ENCODE results near the gene CLIC4.
"Not testable (repeated sequence)": the region's sequence is repeated elsewhere in the genome, so short reads cannot be mapped to it uniquely, and the experiment has no call there.

The CLIC4 gene

DNA sequence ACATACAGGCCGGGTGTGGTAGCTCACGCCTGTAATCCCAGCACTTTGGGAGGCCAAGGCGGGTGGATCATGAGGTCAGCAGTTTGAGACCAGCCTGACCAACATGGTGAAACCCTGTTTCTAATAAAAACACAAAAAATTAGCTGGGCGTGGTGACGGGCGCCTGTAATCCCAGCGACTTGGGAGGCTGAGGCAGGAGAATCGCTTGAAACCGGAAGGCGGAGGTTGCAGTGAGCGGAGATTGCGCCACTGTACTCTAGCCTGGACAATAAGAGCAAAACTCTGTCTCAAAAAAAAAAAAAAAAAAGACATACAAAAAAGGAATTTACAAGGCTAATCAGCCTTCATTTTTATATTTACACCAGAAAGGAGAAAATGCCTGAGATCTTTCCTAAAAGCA is 78.2 kb downstream of the CLIC4 start:
- not testable (repeated sequence) for DNase-seq

- DNase-seq, result no peak
These were observed 79.9 kb downstream of the CLIC4 start for GRCh38 chr1:24825174-24825573.

DNA sequence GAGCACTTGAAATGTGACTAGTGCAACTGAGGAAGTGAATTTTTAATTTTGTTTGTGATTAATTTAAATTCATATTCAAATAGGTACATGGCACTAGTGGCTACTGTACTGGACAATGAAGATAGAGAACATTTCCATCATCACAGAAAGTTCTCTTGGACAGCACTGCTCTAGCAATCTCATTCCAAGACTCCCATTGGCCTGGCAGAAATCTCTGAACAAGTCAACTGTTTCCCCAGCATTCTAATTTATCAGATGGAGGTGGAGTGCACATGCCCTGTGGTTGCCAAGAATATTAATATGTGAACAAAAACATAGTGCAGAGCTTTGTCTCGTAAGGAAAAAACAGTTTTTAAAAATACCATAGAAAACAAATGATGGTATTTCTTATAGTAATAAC is 81.3 kb downstream of the CLIC4 start:
- DNase-seq, result no peak

GRCh38 chr1:24827379-24828135 is 82.3 kb downstream of the CLIC4 start:
- DNase-seq, result no peak

DNA sequence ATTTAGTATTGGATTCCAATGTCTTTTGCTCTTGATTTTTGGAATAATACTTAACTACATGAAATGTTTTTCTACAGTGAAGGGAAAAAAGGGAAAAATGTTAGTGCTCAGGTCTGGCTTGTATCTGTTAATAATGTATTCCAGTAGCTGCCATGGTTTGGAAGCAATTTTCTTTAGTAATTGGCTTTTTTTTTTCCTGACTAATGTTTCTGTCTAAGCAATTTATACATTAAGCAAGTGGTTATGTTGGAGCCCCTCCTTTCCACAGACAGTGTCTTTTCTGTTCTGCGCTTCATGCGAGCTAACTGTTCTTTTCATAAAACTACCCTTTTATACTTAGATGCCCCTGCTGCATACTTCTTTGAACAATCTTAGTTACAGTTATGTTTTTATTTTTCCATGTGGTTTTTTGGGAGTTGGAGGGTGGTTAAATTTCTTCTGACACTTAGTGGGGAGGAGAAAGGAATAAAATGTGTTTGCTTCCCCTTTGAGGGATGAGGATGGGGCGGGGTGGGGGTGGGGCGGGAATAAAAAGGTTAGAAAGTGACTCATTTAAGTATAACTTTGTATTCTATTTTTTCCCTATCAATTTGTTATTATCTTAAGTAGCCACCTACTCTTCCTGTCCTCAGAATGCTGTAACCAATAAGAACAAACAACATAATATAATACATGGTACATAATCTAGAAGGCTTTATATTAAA is 83.1 kb downstream of the CLIC4 start:
- DNase-seq, result no peak

GRCh38 chr1:24828887-24829192 is 83.6 kb downstream of the CLIC4 start:
- peak; percentile 62 for DNase-seq

GRCh38 chr1:24830680-24831272 is 85.5 kb downstream of the CLIC4 start:
- peak; percentile 44 for DNase-seq

GRCh38 chr1:24841593-24841992 is 96.3 kb downstream of the CLIC4 start:
- no peak for DNase-seq

DNA sequence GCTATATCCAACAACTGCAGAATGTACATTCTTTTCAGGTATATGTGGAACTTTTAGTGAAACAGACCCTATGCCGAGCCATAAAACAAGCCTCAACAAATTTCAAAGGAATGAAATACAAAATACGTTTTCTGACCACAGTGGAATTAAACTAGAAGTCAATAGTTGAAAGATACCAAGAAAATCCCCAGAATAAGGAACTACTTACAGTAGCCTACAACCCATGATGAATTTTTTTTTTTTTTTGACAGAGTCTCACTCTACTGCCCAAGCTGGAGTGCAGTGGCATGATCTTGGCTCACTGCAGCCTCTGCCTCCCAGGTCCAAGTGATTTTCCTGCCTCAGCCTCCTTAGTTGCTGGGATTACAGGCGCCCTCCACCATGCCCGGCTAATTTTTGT is 101.4 kb downstream of the CLIC4 start:
- DNase-seq, result no peak

DNA sequence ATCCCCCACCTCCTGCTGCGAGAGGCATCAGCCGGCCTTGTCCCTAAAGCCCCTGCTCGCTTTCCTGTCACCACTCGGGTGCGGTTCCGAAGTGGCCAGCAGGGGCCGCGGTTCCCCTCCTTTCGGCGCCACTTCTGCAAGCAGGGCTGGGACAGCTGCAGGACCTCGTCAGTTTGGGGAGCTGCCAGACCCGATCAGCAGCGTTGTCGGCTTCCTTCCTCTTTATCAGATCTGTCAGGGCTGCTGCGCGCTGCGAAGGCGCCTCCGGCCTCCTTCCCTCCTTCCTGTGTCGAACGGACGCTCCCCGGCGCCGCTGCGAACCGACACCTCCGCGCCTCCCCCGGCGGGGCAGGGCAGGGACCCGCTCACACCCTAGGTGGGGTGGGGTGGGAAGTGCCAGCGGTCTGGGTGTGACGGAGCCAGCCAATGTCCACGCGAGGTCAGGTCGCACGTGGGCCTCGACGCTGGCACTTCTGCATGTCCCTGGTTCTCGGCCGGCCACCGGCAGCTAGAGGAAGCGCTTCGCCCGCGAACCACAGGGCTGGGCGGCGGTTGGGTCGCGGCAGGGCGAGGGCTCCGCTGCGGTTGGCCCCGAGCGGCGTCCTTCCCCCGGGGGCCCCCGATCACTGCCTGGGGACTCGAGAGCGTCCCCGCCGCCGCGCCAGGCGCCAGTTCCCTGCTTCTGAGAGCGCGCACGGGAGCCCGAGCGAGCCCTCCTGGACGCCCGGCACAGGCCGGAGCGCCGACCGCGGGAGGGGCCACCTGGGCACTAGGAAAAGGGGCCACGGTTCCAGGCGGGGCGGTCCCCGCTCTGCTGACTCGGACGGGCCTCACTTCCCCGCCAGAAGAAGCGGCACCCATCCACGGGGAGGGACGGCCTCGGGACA is 103.0 kb downstream of the CLIC4 start:
- DNase-seq, result peak; percentile 66

GRCh38 chr1:24849672-24850295 is 104.5 kb downstream of the CLIC4 start:
- no peak for DNase-seq

DNA sequence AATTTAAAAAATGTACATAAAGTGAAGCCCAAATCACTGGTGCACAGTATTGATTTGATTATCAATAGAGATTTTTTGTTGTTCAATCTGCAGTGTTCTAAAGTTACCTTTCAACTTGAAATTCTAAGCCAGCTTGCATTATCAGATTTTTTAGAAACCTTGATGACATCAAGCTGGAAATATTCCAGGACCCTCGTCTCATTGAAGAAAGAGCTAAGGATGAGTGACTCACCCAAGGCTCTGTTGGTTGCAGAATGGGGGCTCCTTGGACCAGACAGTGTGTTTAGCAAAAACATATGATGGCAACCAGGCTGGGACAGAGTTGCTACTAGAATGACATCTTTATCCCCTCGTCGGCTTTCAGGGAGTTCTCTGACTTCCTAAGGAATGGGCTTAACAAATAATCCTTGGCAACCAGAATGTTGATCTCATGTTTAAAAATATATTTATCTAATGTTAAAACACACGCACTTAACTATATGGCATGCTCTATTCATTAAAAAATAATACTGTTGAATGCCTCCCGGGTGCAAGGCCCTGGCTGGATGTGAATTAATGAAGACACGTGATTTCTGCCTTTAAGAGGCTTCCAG is 105.2 kb downstream of the CLIC4 start:
- no peak for DNase-seq

DNA sequence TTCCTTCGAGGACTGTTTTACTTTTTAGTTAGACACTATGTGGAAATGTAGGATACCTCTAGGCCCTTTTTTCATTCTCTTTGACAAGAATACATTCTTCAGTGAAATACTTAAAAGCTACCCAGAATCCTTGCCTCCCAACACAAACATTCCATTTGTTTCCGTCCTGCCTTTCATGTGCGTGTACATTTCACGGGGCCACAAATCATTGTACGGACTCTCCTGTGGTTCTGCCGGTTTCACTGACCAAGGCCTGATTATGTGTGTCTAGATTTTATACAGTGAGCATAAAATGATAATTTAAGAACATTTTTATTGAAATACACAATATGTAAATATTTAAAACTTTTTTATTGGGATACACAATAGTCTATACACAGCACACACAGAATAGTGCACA is 108.4 kb downstream of the CLIC4 start:
- no peak for DNase-seq

GRCh38 chr1:24855474-24855873 is 110.2 kb downstream of the CLIC4 start:
- no peak for DNase-seq

GRCh38 chr1:24856787-24857506 is 111.7 kb downstream of the CLIC4 start:
- no peak for DNase-seq

DNA sequence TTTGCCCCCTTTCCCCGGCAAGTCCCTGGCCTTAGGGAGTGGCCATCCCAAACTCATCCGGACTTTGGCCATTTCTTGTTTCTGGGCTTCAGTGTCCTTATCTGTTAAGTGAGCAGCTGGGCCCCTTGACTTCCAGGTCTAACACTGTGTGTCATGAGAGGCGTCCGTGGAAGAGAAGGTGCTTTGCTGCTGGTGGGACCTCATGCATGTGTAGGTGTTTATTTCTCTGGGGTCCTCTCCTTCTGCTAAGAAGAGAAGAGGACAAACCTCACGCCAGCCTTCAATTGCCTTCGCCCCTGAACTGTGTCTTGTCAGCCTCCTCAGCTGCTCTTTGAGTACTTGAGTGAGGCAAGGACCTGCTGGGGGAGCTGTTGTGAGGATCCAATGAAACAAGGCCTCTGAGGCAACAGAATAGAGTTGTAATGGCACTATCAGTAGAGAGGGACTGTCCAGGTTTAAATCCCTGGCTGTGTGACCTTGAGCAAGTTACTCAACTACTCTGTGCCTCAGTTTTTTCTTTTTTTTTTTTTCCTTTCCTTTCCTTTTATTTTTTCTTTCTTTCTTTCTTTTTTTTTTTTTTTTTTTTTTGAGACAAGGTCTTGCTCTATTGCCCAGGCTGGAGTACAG is 112.4 kb downstream of the CLIC4 start:
- DNase-seq, result no peak

GRCh38 chr1:24858277-24858676 is 113.0 kb downstream of the CLIC4 start:
- no peak for DNase-seq

DNA sequence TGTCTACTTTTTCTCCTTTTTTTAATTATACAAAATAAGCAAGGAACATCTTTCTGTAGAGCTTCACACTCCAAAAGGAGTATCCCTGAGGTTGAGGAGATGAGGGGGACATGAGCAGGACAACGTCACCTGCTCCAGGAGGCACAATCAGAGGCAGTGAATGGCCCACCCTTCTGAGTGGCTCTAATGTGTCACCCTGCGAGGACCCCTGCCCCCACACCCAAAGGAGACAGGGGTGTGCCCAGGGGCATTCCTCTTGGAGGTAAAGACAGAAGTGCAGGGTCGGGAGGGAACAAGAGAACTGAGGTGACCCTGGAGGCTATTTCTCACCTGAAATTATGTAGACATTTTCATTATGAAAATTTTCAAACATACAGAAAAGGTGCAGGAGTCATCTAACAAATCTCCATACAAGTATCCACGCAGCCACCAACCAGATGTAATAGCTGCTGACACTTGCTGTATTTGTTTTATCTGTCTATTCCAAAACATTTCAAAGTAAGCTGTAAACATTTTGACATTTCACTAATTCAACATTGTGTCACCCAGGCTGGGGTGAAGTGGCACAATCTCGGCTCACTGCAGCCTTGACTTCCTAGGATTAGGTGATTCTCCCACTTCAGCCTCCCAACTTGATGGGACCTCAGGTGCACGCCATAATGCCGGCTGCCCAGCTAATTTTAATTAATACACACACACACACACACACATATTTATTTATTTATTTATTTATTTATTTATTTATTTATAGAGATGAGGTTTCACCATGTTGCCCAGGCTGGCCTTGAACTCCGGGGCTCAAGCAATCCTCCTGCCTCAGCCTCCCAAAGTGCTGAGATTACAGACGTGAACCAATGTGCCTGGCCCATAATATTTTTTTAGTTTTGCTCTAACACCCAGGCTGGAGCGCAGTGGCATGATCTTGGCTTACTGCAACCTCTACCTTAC is 114.1 kb downstream of the CLIC4 start:
- DNase-seq, result no peak

DNA sequence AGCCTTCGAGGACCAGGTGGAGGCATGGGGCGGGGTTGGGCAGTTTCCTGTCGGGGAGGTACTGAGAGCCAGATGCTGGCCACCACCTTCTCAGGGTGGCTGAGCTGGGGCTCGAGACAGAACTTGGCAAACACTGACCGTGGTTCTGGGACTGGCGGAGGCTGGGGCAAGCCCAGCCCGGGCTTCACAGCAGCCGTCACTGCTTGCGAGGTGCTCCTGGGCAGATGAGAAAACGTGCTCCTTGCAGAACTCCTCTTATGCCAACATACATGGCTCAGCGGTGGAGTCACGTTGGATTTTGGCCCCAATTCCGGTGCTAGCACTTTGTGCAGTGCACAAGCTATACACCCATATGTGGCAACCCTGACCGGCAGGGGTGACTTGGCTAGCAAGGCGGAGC is 115.6 kb downstream of the CLIC4 start:
- no peak for DNase-seq

Measured in NCI-H146 (cell line).